SK-N-SH treated with all-trans-retinoic acid at 6 μM for 48 hours (cell line): ENCODE data around the gene SCUBE2.

Source experiments
- ATAC-seq: fragments of 200-7000 bp; cut with Tn5 transposase; 3 replicates; pipeline ENCODE4 v1.9.1; 2020; ENCODE audit warnings: mild to moderate bottlenecking, moderate library complexity
- ARNTL ChIP-seq: fragments of 450-650 bp; formaldehyde crosslinking; IDR thresholded peaks from 2 replicates; pipeline ENCODE4 v1.5.0; 2020; ENCODE audit warnings: low read depth, mild to moderate bottlenecking, moderate library complexity, borderline replicate concordance
- CREB5 ChIP-seq: fragments of 250-450 bp; sonication (Bioruptor Pico); IDR thresholded peaks from 2 replicates; pipeline ENCODE4 v1.5.1; 2020; ENCODE audit warnings: low read depth, mild to moderate bottlenecking, moderate library complexity
- CSDC2 ChIP-seq: fragments of 250-450 bp; sonication (Bioruptor Pico); IDR thresholded peaks from 2 replicates; pipeline ENCODE4 v1.5.0; 2020; ENCODE audit warnings: mild to moderate bottlenecking, moderate library complexity
- CSRNP3 ChIP-seq: fragments of 250-450 bp; sonication (Bioruptor Pico); IDR thresholded peaks from 2 replicates; pipeline ENCODE4 v1.5.1; 2021; ENCODE audit warnings: mild to moderate bottlenecking, moderate library complexity
- ESRRG ChIP-seq: fragments of 250-450 bp; sonication (Bioruptor Pico); IDR thresholded peaks from 2 replicates; pipeline ENCODE4 v1.6.1; 2021; ENCODE audit warnings: mild to moderate bottlenecking
- GLIS3 ChIP-seq: fragments of 250-450 bp; sonication (Bioruptor Pico); IDR thresholded peaks from 2 replicates; pipeline ENCODE4 v1.5.0; 2020; ENCODE audit warnings: mild to moderate bottlenecking, moderate library complexity
- ISL1 ChIP-seq: fragments of 250-450 bp; sonication (Bioruptor Pico); IDR thresholded peaks from 2 replicates; pipeline ENCODE4 v2.1.2; 2022; ENCODE audit warnings: mild to moderate bottlenecking, moderate library complexity
- PATZ1 ChIP-seq: fragments of 250-450 bp; sonication (Bioruptor Pico); IDR thresholded peaks from 2 replicates; pipeline ENCODE4 v1.8.0; 2020; ENCODE audit warnings: mild to moderate bottlenecking, moderate library complexity, borderline replicate concordance
- POU6F1 ChIP-seq: fragments of 250-450 bp; sonication (Bioruptor Pico); IDR thresholded peaks from 2 replicates; pipeline ENCODE4 v1.8.0; 2021; ENCODE audit warnings: low read depth, mild to moderate bottlenecking, moderate library complexity, borderline replicate concordance
- PPARA ChIP-seq: fragments of 250-450 bp; sonication (Bioruptor Pico); IDR thresholded peaks from 2 replicates; pipeline ENCODE4 v1.5.0; 2020; ENCODE audit warnings: mild to moderate bottlenecking, borderline replicate concordance
- RARB ChIP-seq: fragments of 250-450 bp; sonication (Bioruptor Pico); IDR thresholded peaks from 2 replicates; pipeline ENCODE4 v1.8.0; 2021; ENCODE audit warnings: mild to moderate bottlenecking, moderate library complexity
- SNAI2 ChIP-seq: fragments of 250-450 bp; sonication (Bioruptor Pico); IDR thresholded peaks from 2 replicates; pipeline ENCODE4 v1.5.0; 2020; ENCODE audit warnings: mild to moderate bottlenecking, moderate library complexity
- TCF4 ChIP-seq: fragments of 250-450 bp; sonication (Bioruptor Pico); IDR thresholded peaks from 2 replicates; pipeline ENCODE4 v1.8.0; 2021; ENCODE audit warnings: mild to moderate bottlenecking, moderate library complexity, borderline replicate concordance
- TOX ChIP-seq: fragments of 250-450 bp; sonication (Bioruptor Pico); IDR thresholded peaks from 2 replicates; pipeline ENCODE4 v1.8.0; 2021; ENCODE audit warnings: mild to moderate bottlenecking, moderate library complexity, borderline replicate concordance
- ZC3H10 ChIP-seq: fragments of 250-450 bp; sonication (Bioruptor Pico); IDR thresholded peaks from 2 replicates; pipeline ENCODE4 v1.5.1; 2021; ENCODE audit warnings: mild to moderate bottlenecking, moderate library complexity
- ZFP3 ChIP-seq: fragments of 250-450 bp; sonication (Bioruptor Pico); IDR thresholded peaks from 2 replicates; pipeline ENCODE4 v1.5.0; 2020; ENCODE audit warnings: mild to moderate bottlenecking, moderate library complexity
- ZFP30 ChIP-seq: fragments of 450-650 bp; formaldehyde crosslinking; IDR thresholded peaks from 2 replicates; pipeline ENCODE4 v1.5.0; 2022; ENCODE audit warnings: mild to moderate bottlenecking, moderate library complexity
- ZNF565 ChIP-seq: fragments of 450-650 bp; formaldehyde crosslinking; conservative IDR thresholded peaks from 2 replicates; pipeline ENCODE4 v1.5.0; 2020; ENCODE audit warnings: low read depth, mild to moderate bottlenecking, moderate library complexity
- ZNF70 ChIP-seq: fragments of 450-650 bp; formaldehyde crosslinking; IDR thresholded peaks from 2 replicates; pipeline ENCODE4 v1.5.0; 2020; ENCODE audit warnings: mild to moderate bottlenecking, moderate library complexity
- ZNF8 ChIP-seq: fragments of 450-650 bp; formaldehyde crosslinking; IDR thresholded peaks from 2 replicates; pipeline ENCODE4 v1.5.0; 2020; ENCODE audit warnings: mild to moderate bottlenecking, moderate library complexity

SCUBE2 gene

GRCh38 chr11:9069256-9069655 is 22.1 kb downstream of the SCUBE2 start (continued):
- TF ChIP-seq POU6F1: no peak
- TF ChIP-seq ZFP30 (CRISPR knock-in tag): no peak
- TF ChIP-seq RARB: no peak

DNA sequence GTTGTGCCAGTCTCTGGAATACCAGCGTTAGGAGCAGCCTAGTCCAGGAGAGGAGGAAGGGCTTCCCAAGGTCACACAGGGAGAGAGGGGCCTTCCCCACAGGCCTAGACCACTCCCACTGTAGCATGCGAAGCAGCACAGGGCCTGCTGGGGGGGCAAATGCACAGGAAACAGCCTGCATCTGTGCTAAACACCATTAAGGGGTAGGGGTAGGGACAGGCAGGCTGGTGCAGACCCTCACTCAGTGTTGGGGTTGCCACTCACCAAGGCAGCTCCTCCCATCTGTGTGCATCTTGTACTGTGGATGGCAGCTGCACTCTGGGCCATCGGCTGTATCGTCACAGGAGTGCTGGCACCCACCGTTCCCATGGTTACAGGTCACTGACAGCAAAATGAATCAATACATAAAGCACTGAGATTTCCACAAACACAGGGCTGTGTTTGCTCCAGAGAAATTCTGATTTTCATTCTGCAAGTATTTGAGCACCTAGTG is 24.9 kb downstream of the SCUBE2 start:
- TF ChIP-seq TOX (no peak), CSRNP3 (CRISPR knock-in tag) (no peak), CREB5 (no peak), PATZ1 (no peak), ZC3H10 (no peak), ARNTL (CRISPR knock-in tag) (no peak), ZFP3 (CRISPR knock-in tag) (no peak), ESRRG (CRISPR knock-in tag) (no peak)
- ATAC-seq: no peak

GRCh38 chr11:9065607-9066432 is 25.6 kb downstream of the SCUBE2 start:
- no peak for ATAC-seq
- TF ChIP-seq ZNF70 (CRISPR knock-in tag) (no peak), ZC3H10 (no peak), TCF4 (CRISPR knock-in tag) (no peak), ZNF8 (CRISPR knock-in tag) (no peak), ISL1 (CRISPR knock-in tag) (no peak), RARB (no peak), ESRRG (CRISPR knock-in tag) (no peak), TOX (no peak), SNAI2 (CRISPR knock-in tag) (no peak), CSDC2 (CRISPR knock-in tag) (no peak), PATZ1 (no peak), PPARA (no peak), ZNF565 (CRISPR knock-in tag) (no peak), ARNTL (CRISPR knock-in tag) (no peak), GLIS3 (CRISPR knock-in tag) (no peak), CSRNP3 (CRISPR knock-in tag) (no peak)
- TF ChIP-seq, all 23 proteins: peak for 0
